Iris pigment epithelial cell (primary cell): ENCODE results near the gene ARL15.

Experiments used
- DNase-seq: peaks from one replicate; pipeline ENCODE4 v3.0.0-alpha.2; 2011; ENCODE audit warnings: low read depth

The ARL15 gene

DNA sequence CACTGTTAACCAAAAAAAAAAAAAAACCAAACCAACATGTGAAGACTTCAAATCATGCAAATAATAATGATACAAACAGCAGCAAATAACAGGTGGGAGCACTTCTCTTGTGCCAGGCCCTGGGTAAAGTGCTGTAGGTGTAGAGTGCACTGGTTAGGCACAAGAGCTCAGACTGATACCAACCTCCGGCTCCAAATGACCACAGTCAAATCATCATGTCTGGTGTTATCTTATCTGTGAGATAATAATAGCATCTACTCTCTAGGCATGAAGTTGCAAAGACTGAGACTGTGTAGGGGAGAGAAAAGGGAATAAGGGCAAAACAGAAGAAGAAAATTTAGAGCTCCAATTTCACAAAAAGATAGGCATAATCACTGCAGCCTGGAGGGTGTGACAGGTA lies 159.5 kb downstream of the ARL15 start:
- DNase-seq, result no peak

DNA sequence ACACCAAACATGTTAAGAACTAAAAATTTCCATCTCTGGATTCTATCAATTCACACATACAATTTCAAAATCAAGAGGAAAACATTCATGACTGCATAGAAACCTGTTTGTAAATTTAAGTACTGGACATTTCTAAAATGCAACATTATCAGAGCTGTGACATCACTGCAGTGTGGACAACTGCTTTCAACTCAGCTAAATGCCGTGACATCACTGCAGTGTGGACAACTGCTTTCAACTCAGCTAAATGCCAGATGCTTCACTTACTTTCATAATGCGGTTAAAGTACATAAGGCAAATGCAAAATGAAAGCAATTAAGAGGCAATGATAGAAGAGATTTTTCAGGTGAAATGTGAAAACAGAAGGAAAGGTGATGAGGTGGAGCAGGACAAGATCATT lies 161.5 kb downstream of the ARL15 start:
- no peak for DNase-seq

DNA sequence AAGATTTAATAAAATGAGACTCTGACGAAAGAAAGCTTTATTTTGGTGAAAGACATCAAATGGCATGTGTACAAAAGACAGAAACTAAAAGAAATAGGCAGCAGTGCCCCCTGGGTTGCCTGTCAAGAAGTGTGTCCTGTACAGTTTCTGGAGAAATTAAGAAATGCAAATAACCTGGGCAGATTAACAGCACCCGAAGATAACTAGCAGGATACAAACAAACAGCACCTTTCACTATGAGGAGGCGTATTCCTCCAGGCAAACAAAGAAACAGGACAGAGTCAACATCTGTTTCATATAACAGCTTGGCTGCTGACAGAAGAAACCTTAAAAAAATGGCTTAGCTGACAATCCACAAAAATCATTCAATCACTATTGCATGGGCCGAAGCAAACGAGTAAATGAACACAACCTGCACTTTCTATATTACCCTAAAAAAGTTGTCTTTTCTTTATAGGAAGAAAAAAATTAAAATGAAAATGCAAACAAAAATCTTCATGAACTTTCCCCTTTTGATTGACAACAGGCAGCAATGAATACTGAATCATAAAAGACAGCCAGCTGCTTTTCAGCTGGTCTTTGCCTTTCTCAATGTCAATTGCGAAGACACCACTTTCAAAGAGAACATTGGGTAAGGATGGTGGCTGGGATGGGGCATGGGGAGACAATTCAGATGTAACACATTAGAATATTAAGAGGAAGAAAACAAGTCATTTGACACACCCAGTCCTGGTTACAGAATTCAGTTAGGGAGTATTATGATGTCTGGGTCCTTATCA lies 162.1 kb downstream of the ARL15 start:
- DNase-seq, result peak; percentile 18

DNA sequence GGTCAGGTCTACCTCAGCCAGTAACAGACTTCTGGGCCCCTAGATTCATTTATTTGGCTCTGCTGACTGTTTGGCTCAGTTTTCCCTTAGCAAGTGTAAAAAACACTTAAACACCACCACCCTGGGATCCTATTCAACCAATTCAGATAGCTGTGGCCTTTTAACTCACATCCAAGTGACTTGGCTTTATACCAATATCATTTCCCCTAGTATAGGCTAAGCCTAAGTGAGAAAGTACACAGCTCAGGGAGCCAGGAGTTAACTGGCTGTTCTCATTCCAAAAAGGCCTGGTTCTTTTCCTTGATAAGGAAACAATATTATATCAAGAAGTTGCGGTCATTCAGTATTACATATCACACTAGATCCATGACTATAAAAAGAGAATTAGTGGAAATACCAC lies 163.5 kb downstream of the ARL15 start:
- DNase-seq, result no peak

DNA sequence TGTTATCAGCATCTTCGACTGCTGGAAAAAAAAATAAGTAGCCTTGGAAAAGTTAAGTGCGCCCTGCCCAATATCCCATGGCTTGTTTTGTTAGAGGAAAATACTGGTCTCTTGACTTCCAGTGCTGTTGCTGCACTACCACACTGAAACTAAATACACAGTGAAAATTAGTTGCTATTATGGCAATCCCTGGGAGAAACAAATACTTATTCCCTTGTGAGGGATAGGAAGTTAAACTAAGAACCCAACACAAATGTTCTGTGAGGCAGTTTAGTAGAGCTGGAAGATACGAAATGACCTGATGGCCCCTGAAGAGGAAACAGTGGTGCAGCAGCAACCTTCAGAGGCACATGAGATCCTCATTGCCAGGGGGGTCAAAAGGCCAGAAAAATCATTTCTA lies 164.0 kb downstream of the ARL15 start:
- DNase-seq, result no peak

DNA sequence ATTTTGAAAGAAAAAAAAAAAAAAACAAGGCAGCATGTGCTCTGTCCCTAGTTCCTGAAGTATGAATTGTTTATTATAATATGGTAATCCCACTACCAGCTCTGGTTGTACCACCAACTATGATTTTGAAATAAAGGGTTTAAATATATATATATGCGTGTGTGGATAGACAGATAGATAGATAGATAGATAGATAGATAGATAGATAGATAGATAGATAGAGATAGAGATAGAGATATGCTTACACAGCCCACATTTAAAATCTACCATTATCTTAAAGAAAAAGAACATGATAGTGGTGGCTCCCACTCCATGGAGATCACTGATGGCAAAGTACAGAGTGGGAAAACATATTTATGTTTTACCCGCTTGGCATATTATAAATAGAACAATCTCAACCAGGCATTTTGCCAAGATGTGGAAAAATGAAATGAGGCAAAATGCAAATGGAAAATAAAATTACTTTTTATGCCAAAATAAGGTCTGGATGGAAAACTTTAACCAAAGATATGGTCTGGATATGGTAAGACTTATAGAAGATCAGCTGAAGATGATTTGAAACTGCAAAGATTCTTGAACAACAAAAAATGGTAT lies 170.0 kb downstream of the ARL15 start:
- no peak for DNase-seq

DNA sequence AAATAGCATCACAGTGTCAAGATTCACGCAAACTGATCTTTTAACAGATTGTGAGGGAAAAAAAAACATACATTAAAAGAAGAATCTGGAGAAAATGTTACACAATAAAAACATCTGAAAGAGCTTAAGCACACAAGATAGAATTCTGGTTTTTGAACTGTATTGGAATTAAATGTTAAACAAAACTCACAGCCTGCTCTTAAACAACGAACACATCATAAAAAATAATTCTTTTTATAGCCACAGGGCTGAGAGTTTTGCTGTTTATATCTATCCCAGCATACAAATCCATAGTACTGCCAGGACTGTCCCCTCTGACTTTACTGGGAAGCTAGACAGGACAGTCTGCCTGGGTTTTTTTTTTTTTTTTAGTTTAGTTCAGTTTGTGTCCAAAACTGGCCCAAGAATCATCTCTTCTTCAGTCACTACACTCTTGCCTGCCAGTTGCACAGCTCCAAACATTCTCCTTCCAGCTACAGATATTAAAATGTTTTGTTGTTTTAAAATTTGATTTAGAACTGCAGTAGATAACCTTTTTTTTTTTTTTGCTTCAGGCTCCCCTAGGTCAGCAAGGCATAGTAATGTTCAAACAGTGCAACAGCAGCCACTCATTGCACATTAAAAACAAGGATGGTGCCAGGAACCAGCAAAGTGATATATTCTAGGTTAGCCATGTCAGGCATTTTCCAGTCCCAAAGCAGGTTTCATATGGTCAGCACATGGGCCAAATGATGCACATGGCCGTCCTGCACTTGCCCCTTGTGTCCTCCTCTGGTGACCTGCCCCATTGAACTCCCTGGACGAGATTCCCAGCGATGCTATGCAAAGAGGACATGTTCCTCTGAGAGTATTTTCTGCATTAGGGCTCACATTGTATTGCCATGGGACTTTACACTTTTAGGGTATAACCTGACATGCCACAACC lies 173.6 kb downstream of the ARL15 start:
- no peak for DNase-seq

DNA sequence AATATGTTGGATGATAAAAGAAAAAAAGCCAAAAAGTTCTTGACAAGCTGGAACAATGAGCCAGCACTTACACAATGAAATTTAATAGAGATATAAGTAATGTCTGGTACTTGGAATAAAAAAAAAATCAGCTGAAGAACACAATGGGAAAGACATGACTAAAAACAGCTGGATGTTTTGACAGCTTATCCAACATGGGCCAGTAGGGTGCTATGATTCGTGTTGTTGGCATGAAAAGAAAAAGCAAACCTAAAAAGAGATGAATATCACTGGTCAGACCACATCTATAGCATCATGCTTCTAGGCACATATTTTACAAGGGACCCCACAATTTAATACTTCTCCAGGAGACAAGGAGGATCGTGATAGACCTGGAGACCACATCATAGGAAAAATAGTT lies 175.3 kb downstream of the ARL15 start:
- peak; percentile 31 for DNase-seq

DNA sequence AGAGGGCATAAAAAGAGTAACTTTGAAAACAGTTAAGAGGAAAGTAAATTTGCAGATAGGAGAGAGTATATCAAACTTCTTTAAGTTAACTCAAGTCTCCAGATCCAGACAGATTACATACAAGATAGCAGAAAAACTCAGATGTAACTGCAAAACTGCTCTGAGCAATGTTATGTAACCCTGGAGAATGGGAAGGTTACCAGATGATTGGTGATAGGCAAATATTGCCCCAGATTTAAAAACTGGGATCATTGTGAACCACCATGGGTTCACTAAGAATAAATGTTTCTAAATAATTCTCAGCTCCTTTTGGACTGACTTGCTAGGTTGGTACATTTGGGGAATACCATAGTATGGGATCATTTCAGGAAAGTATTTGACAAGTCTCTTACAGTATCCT lies 176.5 kb downstream of the ARL15 start:
- no peak for DNase-seq

DNA sequence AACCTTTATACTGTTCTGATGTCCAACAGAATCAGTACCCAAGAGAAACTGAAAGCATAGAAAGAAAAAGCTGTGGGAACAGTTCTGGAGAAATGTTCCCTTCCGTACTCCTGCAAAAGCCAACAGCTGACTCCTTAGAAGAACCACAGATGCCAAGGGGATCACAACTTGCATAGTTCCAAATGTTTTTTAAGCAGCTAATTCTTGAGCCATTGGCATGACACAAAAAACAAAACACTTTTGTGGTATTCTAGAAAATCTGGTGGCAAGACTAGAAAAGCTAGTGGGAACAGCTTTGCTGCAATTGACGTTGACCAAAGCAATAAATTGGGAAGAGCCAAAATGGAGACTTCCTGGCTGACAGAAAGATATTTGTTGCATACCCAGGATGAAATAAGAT lies 189.9 kb downstream of the ARL15 start:
- no peak for DNase-seq

DNA sequence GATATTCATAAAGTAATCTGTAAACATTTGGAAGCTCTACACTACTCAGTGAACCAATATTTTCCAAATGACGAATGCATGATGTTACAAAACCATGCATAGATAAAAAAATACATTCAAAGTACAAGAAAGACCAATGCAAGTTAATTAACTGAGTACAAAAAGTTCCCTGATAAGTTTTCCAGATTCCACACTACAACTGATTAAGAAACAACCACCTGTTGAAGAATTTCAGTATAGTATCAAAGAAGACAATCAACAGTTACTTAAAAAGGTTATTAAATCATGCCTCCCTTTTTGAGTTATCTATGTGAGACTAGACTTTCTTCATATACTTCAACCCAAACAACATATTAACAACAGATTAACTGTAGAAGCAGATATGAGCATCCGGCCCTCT lies 192.4 kb downstream of the ARL15 start:
- no peak for DNase-seq

DNA sequence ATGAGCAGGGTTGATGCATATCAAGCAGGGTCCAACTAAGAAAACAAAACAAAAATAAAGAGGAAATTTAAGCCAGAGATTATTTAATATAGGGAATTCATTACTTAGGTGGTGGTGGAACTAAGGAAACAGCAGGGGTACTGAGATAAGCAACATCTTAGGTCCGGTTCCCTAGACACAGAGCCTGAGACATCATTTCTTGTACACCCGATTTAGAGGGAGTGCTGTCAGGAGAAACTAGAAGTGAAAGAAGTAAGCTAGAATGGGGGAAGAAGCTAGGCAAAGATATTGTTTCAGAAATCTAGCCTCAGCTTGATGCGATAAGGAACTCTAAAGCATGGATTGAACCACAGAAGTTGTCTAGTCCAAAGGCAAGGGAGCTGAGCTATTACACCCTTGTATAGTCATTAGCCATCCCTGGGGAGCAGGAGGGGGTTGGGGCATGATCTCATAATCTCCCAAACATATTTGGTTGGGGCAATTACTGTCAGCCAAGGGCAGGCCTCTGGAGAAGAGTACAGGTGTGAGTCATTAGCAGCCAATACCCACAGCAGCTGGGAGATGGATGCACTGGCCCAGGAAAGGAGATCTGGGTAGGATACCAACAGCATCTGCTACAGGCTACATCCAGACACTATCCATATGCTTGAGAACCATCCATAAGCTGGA lies 194.5 kb downstream of the ARL15 start:
- no peak for DNase-seq

DNA sequence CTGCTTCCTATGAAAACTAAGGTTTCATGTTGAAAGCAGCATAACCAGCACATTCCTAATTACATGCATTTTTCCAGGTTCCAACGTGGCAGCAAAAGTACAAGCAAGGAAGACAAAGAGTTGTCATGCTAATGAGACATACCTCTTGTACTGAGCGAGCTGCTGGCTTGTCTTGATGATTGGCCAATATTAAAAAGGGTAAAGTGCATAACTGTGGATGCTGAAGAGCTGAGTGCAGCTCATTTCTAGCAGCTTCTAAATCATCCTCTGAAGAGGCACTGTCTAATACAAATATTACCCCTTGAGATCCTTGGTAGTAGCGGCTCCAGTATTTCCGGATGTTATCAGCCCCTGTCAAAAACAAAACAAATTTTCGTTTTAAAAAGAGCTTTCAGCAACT lies 197.3 kb downstream of the ARL15 start:
- DNase-seq, result no peak

DNA sequence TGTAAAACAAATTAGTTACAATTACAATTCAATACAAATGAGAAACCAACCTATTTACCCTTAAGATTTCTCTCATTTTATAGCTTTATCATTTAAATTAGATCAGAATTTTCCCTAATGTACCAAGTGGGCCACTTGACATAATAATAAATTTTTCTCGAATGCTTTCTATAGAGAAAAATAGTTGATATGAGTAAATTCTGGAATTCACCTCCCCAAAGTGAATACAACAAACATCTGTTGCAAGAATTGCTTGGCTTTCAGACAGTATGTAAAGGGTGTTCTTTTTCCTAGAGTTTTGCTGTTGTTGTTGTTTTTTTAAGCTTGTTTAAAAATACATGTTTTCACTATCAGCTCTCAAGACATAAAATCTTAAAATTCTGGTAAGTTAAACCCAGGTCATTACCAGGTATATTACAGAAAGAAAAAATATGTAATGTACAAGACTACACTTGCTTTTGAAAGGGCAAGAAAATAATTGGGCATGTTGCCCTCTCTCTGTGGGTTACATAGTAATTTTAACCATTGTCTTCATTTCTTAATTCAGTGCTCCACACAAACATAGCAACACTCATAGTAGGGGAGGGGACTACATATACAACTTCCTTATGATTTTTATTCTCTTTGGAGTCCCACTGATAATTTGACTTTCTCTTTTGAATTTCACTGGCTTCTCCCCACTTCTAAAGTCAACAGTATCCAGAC lies 200.6 kb downstream of the ARL15 start:
- DNase-seq, result no peak

DNA sequence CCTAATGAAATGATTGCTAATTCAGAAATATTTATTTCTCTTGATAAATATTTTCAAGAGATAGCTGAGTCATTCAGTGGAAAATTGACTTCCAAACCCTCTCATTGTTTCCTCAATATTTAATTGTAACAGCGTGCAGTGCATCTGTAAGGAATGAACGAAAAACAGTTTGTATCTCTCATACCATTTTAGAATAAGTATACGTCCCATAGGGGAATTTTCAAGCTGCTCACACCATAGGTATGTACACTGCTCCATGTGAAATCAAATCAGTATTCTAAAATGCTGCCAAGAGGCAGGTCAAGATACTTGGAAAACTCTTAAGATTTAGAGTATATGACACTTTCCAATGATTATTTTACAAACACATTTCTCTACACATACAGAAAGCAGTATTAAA lies 202.2 kb downstream of the ARL15 start:
- no peak for DNase-seq

DNA sequence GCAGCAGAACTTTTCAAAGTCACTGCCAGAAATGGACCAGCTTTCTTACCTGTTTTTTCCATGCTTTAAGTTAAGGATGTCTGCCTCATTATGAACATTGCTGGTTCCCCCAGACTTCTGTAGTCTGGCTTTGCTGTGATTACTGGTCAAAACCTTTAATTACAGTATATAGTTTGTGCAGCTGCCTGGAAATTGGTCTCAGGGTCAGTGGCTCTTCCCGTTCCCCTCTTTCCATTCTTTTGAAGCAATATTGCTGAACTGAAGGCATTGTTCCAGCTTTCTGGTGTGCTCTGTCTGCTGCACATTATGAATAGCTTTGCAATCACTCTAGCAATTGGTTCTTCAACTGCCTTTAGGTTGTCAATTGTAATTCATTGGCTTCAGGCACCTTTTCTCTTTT lies 206.5 kb downstream of the ARL15 start:
- no peak for DNase-seq

DNA sequence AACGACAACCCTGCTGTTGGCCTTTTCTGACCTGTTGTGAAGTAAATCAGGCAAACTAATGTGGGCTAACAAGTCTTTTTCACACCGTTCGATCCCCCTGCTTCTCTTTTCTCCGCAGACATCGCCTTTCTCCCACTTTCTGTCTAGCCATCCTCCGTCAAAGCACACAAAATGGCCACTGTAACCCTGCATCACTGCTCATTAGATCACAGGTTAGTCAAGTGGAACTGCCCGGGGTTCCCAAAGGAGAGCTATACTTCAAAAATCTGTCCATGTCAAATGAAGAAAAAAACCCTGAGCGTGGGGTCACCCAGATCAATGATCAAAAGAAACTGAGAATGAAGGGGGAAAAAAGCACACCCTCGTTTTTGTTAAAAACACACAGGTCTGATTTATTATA lies 212.1 kb downstream of the ARL15 start:
- DNase-seq, result no peak

DNA sequence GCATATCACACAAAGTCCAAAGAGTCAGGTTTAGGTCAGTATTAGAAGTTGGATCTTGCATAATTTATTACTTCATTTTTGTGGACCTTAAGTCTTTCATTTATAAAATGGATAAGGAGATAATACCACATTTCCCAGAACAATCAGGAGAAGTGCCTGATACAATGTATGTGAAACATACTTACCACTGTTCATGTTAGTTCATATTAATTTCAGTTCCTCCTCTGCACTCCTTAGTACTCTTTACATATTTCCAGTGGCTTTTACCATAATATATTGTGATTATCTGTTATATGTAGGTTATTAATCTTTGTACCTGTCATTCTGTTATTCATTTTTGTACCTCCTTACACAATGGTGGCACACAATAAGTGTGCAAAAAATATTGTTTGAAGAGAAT lies 214.4 kb downstream of the ARL15 start:
- no peak for DNase-seq

DNA sequence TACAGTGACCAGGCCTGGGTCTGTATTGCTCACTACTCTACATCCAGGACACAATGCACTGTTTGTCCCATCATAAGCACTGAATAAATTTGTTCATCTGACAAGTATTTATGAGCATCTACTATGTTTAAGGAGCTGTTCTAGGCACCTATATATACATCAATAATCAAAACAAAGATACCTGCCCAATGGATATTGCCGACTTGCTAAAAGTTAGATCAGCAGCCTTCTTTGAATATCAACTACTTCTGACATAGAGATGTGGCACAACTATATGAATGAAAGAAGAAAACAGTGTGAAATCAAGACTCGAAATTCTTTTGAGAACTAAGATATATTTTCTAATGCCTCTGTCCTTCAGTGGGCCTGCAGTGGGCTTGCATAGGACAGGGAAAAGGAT lies 215.7 kb downstream of the ARL15 start:
- DNase-seq, result no peak

DNA sequence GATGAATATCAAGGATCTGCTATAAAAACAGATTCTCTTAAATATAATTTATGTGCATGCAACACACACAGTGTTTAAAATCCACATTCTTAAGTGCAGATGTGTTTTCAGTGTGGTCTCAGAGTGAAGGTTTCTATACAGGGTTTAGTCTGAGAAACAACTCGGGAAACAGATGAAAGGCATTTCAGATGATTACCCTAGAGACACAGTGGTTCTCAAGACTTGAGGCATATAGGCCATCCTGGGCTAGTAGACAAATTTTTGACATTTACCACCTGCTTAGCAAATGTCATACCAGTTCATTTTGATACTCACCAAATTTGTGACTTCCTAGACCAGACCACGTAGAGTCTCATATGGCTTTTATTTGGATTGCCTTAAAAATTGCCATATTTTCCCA lies 216.5 kb downstream of the ARL15 start:
- DNase-seq, result no peak

DNA sequence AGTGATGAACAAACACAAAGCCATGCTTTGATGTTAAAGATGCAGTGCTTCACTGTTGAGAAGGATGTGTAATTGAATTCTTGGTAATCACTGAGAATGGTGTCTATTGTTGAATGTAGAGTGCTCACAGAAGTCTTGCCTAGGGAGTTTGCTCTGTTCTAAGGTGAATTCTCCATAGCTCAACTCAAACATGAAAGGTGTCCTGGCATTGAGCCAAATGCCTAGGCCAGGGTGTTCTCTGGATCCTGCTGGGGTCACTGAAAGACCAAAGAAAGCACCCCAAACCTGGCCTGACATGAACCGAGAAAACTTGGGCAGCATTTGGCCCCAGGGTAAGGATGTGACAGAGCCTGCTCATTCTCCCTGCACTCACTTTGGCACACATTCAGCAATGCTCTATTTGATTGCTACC lies 217.3 kb downstream of the ARL15 start:
- no peak for DNase-seq
